Tibial artery (tissue), 4 donors: ENCODE measurements around the gene NR2F1-AS1.

ENCODE experiments used
- DNase-seq, 2 donors: peaks; one replicate each; pipeline ENCODE4 v3.0.0-alpha.2; 2019
- H3K27ac ChIP-seq, 2 donors: fragments of 200-600 bp; sonication (generic) in 1 of 2; 1 replicate in 1 of 2; 2 replicates in 1 of 2; pipeline ENCODE4 v1.5.1; 2018 to 2019; ENCODE audit warnings: mild to moderate bottlenecking in 1 of 2
- H3K27me3 ChIP-seq, 2 donors: fragments of 200-600 bp; sonication (generic) in 1 of 2; one replicate each; pipeline versions ENCODE4 v1.5.1 to v1.6.0; 2016 to 2019
- H3K36me3 ChIP-seq, 3 donors: fragments of 200-600 bp; sonication (generic) in 2 of 3; one replicate each; pipeline ENCODE4 v1.5.1; 2016 to 2019; ENCODE audit warnings: mild to moderate bottlenecking in 2 of 3
- H3K4me1 ChIP-seq, 4 donors: fragments of 200-600 bp; sonication (generic) in 2 of 4; 1 replicate in 3 of 4; 2 replicates in 1 of 4; pipeline ENCODE4 v1.5.1; 2016 to 2019
- H3K4me3 ChIP-seq, 2 donors: fragments of 200-600 bp; sonication (generic) in 1 of 2; 1 replicate in 1 of 2; 2 replicates in 1 of 2; pipeline ENCODE4 v1.5.1; 2018 to 2019; ENCODE audit warnings: mild to moderate bottlenecking in 2 of 2
- H3K9me3 ChIP-seq, 3 donors: fragments of 200-600 bp; sonication (generic) in 1 of 3; one replicate each; pipeline ENCODE4 v1.5.1; 2016 to 2019
- intact Hi-C: fragments of 100-400 bp; cut with DNase I; formaldehyde crosslinking; loops from one replicate; pipeline ENCODE4 v1.15.0; 2023; ENCODE audit warnings: low total_unique reads
- TF ChIP-seq, protein P1 (sequence below), 2 experiments: fragments of 200-600 bp in 1 of 2; fragments of 450-650 bp in 1 of 2; IDR thresholded peaks; one replicate each; pipeline ENCODE4 v1.5.1; 2017 to 2019; ENCODE audit warnings: antibody characterized with exemption in 2 of 2, mild to moderate bottlenecking in 1 of 2, moderate library complexity in 1 of 2

Gene NR2F1-AS1

GRCh38 chr5:93604644-93605515, 23.9 kb upstream of the NR2F1-AS1 start:
- peaks cover 0 to 21% (median 10%) of the 10 kb centered on the region in 4 donors for H3K4me1 ChIP-seq
- no peak for DNase-seq
- H3K4me3 ChIP-seq: no peak overlapping the region
- intact Hi-C loops: no loop called here
- H3K36me3 ChIP-seq: no peaks in the 10 kb centered on the region
- H3K27ac ChIP-seq: no peak overlapping the region
- H3K9me3 ChIP-seq: no peaks in the 10 kb centered on the region
- TF ChIP-seq, protein P1, sequence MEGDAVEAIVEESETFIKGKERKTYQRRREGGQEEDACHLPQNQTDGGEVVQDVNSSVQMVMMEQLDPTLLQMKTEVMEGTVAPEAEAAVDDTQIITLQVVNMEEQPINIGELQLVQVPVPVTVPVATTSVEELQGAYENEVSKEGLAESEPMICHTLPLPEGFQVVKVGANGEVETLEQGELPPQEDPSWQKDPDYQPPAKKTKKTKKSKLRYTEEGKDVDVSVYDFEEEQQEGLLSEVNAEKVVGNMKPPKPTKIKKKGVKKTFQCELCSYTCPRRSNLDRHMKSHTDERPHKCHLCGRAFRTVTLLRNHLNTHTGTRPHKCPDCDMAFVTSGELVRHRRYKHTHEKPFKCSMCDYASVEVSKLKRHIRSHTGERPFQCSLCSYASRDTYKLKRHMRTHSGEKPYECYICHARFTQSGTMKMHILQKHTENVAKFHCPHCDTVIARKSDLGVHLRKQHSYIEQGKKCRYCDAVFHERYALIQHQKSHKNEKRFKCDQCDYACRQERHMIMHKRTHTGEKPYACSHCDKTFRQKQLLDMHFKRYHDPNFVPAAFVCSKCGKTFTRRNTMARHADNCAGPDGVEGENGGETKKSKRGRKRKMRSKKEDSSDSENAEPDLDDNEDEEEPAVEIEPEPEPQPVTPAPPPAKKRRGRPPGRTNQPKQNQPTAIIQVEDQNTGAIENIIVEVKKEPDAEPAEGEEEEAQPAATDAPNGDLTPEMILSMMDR (IDR thresholded peaks at IDR 0.05): no peak
- H3K27me3 ChIP-seq: peaks cover 0 to 83% of the 10 kb centered on the region in 2 donors

- no peaks in the 10 kb centered on the region for H3K36me3 ChIP-seq
- H3K4me3 ChIP-seq: peak overlapping the region in 1 of 2 donors; percentile 4
- intact Hi-C loops: no loop called here
- H3K27ac ChIP-seq: no peak overlapping the region
- TF ChIP-seq, protein P1 (IDR thresholded peaks at IDR 0.05): no peak
- H3K4me1 ChIP-seq: peaks cover 0 to 21% (median 10%) of the 10 kb centered on the region in 4 donors
- H3K9me3 ChIP-seq: no peaks in the 10 kb centered on the region
- H3K27me3 ChIP-seq: peaks cover 0 to 78% of the 10 kb centered on the region in 2 donors
- no peak for DNase-seq
These were observed 23.0 kb upstream of the NR2F1-AS1 start for GRCh38 chr5:93603793-93604643.

DNA sequence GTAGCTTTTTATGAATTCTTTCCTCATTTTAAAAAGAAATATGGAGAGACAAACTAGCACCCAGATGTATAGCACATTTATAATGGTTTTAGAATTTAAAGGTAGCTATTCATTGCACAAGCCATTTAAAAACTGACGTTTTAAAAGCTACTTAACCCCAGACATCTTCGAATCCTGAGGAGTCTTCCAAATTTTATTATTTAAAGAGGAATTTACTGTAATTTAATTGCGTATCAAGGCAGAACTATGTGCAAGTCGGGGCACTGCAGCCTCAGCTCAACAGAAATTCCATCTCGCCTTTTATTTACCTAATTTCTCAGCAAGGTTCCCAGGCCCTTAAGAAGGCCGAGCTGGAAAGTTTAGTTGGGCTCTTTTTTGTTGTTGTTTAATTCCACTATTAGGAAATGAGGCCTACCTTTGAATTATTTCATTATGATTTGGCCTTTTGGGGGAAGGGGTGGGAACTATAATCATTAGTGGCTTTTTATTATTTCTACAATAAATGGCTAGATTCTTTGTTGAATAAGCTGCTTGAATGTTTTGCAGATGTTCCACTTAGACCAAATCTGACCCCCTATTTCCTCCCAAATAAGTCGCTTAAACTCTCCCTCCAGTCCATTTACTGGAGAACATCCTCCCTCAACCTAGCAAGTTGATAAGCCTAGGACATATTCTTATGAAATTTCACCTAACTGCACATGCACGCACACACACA, 22.2 kb upstream of the NR2F1-AS1 start:
- Histone ChIP-seq H3K4me3 (no peak overlapping the region), H3K27me3 (peaks cover 0 to 78% of the 10 kb centered on the region in 2 donors), H3K36me3 (no peaks in the 10 kb centered on the region), H3K9me3 (no peaks in the 10 kb centered on the region), H3K27ac (no peak overlapping the region), H3K4me1 (peaks cover 0 to 20% (median 10%) of the 10 kb centered on the region in 4 donors)
- no peak for DNase-seq
- intact Hi-C loops: no loop called here
- TF ChIP-seq, protein P1 (IDR thresholded peaks at IDR 0.05): no peak

DNA sequence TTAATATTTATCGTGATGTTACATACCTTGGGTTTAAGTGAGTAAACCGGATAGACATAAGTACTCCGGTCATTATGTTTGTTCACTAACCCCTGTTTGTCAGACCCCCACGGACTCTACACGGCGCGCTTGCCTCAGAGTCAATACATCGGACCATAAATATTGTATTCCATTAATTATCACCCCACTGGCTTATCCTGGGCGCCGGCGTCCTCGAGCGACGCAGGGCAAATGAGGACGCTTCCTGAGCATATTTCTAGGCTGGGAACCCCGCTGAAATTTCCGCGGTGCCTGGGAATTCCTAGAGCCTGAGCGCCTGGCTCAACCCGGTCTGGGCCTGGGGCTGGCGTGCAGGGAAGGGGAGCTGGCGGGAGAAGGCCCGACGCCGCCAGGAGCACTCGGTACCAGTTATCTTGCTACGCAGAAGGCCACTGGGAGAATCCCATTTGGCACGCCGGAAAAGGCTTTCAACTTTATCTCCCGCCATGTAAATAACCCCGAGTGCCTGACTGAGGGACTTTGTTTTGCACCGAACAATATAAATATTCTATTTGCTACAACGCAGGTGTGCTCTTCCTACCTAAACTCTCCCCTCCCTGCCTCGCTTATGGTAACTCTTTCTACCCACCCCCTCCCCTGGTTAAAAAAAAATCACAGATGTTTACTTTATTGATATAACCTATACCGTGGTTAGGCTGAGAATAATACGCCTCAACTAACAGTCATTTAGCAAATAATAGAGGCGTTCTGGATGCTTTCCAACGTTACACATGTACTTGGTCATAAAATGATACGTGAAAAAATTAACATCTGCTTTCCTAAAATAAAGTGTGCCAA, 21.4 kb upstream of the NR2F1-AS1 start:
- peaks cover 0 to 80% of the 10 kb centered on the region in 2 donors for H3K27me3 ChIP-seq
- H3K4me3 ChIP-seq: no peak overlapping the region
- no peaks in the 10 kb centered on the region for H3K36me3 ChIP-seq
- no peak overlapping the region for H3K27ac ChIP-seq
- peaks cover 0 to 13% (median 4%) of the 10 kb centered on the region in 4 donors for H3K4me1 ChIP-seq
- no peak for DNase-seq
- TF ChIP-seq, protein P1 (IDR thresholded peaks at IDR 0.05): no peak
- intact Hi-C loops: no loop called here
- no peaks in the 10 kb centered on the region for H3K9me3 ChIP-seq
